ENCODE measurements around the gene PTPN14. TPM values are rescaled to one million over a fixed set of nuclear protein-coding genes. Genes with fewer than 3 reads are reported as not detected.
"Not testable (repeated sequence)": the region's sequence is repeated elsewhere in the genome, so short reads cannot be mapped to it uniquely, and the experiment has no call there.

Gene PTPN14
- total and polyA plus RNA-seq, 5 donors from 2014 or later = 0.02 to 0.10 (median 0.06) TPM; not detected in 2

GRCh38 chr1:214401666-214402065 is 149.7 kb downstream of the PTPN14 start:
- Mint-ChIP-seq H3K9me3 (peaks cover 0 to 4% (median 0%) of the 10 kb centered on the region in 7 donors), H3K4me1 (peaks cover 0 to 9% (median 1%) of the 10 kb centered on the region in 4 donors), H3K4me3 (no peak overlapping the region), H3K36me3 (no peaks in the 10 kb centered on the region), H3K27me3 (peaks cover 15% of the 10 kb centered on the region), H3K27ac (no peak overlapping the region)
- Histone ChIP-seq H3K27me3 (ENCODE audit: control insufficient read depth, insufficient read depth, low read length) (peaks cover 4% of the 10 kb centered on the region), H3K27ac (ENCODE audit: insufficient read depth, low read length, poor library complexity, severe bottlenecking) (no peak overlapping the region), H3K4me1 (ENCODE audit: control insufficient read depth, insufficient read depth, low read length, poor library complexity, severe bottlenecking) (no peaks in the 10 kb centered on the region), H3K9me3 (ENCODE audit: control insufficient read depth in 2 of 2, low read length in 2 of 2) (no peaks in the 10 kb centered on the region), H3K4me3 (ENCODE audit: low read depth, low read length) (no peak overlapping the region), H3K36me3 (ENCODE audit: control insufficient read depth, insufficient read depth, low read length) (no peaks in the 10 kb centered on the region)
- ATAC-seq (ENCODE audit: low read depth in 2 of 2) (no peak), DNase-seq (no peak)

- Histone ChIP-seq H3K4me1 (ENCODE audit: control insufficient read depth, insufficient read depth, low read length, poor library complexity, severe bottlenecking) (no peaks in the 10 kb centered on the region), H3K27me3 (ENCODE audit: control insufficient read depth, insufficient read depth, low read length) (peaks cover 4% of the 10 kb centered on the region), H3K4me3 (ENCODE audit: low read depth, low read length) (no peak overlapping the region), H3K27ac (ENCODE audit: insufficient read depth, low read length, poor library complexity, severe bottlenecking) (no peak overlapping the region), H3K36me3 (ENCODE audit: control insufficient read depth, insufficient read depth, low read length) (no peaks in the 10 kb centered on the region), H3K9me3 (ENCODE audit: control insufficient read depth in 2 of 2, low read length in 2 of 2) (no peaks in the 10 kb centered on the region)
- Mint-ChIP-seq H3K27me3 (peaks cover 15% of the 10 kb centered on the region), H3K9me3 (peaks cover 0 to 4% (median 0%) of the 10 kb centered on the region in 7 donors), H3K36me3 (no peaks in the 10 kb centered on the region), H3K4me1 (peaks cover 0 to 13% (median 1%) of the 10 kb centered on the region in 4 donors), H3K27ac (no peak overlapping the region), H3K4me3 (no peak overlapping the region)
- ATAC-seq (ENCODE audit: low read depth in 2 of 2) = no peak
- no peak for DNase-seq
These were observed 151.3 kb downstream of the PTPN14 start for GRCh38 chr1:214400131-214400530.

- Mint-ChIP-seq H3K9me3 (peaks cover 0 to 4% (median 0%) of the 10 kb centered on the region in 7 donors), H3K27me3 (peaks cover 15% of the 10 kb centered on the region), H3K36me3 (no peaks in the 10 kb centered on the region), H3K4me3 (no peak overlapping the region), H3K4me1 (peaks cover 0 to 11% (median 1%) of the 10 kb centered on the region in 4 donors), H3K27ac (no peak overlapping the region)
- Histone ChIP-seq H3K36me3 (ENCODE audit: control insufficient read depth, insufficient read depth, low read length) (no peaks in the 10 kb centered on the region), H3K4me1 (ENCODE audit: control insufficient read depth, insufficient read depth, low read length, poor library complexity, severe bottlenecking) (no peaks in the 10 kb centered on the region), H3K27ac (ENCODE audit: insufficient read depth, low read length, poor library complexity, severe bottlenecking) (no peak overlapping the region), H3K4me3 (ENCODE audit: low read depth, low read length) (no peak overlapping the region), H3K27me3 (ENCODE audit: control insufficient read depth, insufficient read depth, low read length) (peaks cover 4% of the 10 kb centered on the region), H3K9me3 (ENCODE audit: control insufficient read depth in 2 of 2, low read length in 2 of 2) (no peaks in the 10 kb centered on the region)
- ATAC-seq (ENCODE audit: low read depth in 2 of 2) (no peak), DNase-seq (no peak)
These were observed 152.9 kb downstream of the PTPN14 start for GRCh38 chr1:214398490-214398889.

GRCh38 chr1:214397497-214397896 is 153.9 kb downstream of the PTPN14 start:
- H3K4me3 ChIP-seq (ENCODE audit: low read depth, low read length) = no peak overlapping the region
- peaks cover 4% of the 10 kb centered on the region for H3K27me3 ChIP-seq (ENCODE audit: control insufficient read depth, insufficient read depth, low read length)
- DNase-seq (peak in 1 of 3 donors; percentile 85), ATAC-seq (ENCODE audit: low read depth in 2 of 2) (no peak)
- H3K4me1 Mint-ChIP-seq = peaks cover 0 to 11% (median 1%) of the 10 kb centered on the region in 4 donors
- H3K27ac ChIP-seq (ENCODE audit: insufficient read depth, low read length, poor library complexity, severe bottlenecking) = no peak overlapping the region
- H3K36me3 Mint-ChIP-seq = no peaks in the 10 kb centered on the region
- H3K9me3 Mint-ChIP-seq = peaks cover 0 to 4% (median 0%) of the 10 kb centered on the region in 7 donors
- H3K4me3 Mint-ChIP-seq = no peak overlapping the region
- H3K36me3 ChIP-seq (ENCODE audit: control insufficient read depth, insufficient read depth, low read length) = no peaks in the 10 kb centered on the region
- H3K9me3 ChIP-seq (ENCODE audit: control insufficient read depth in 2 of 2, low read length in 2 of 2) = no peaks in the 10 kb centered on the region
- peaks cover 15% of the 10 kb centered on the region for H3K27me3 Mint-ChIP-seq
- H3K4me1 ChIP-seq (ENCODE audit: control insufficient read depth, insufficient read depth, low read length, poor library complexity, severe bottlenecking) = no peaks in the 10 kb centered on the region
- H3K27ac Mint-ChIP-seq = no peak overlapping the region

- no peaks in the 10 kb centered on the region for H3K36me3 Mint-ChIP-seq
- peaks cover 0 to 4% (median 0%) of the 10 kb centered on the region in 7 donors for H3K9me3 Mint-ChIP-seq
- no peak overlapping the region for H3K4me3 ChIP-seq (ENCODE audit: low read depth, low read length)
- ATAC-seq (ENCODE audit: low read depth in 2 of 2) (no peak), DNase-seq (no peak)
- no peaks in the 10 kb centered on the region for H3K9me3 ChIP-seq (ENCODE audit: control insufficient read depth in 2 of 2, low read length in 2 of 2)
- no peaks in the 10 kb centered on the region for H3K36me3 ChIP-seq (ENCODE audit: control insufficient read depth, insufficient read depth, low read length)
- H3K27me3 Mint-ChIP-seq = peaks cover 12% of the 10 kb centered on the region
- H3K4me1 Mint-ChIP-seq = peaks cover 0 to 11% (median 1%) of the 10 kb centered on the region in 4 donors
- no peak overlapping the region for H3K27ac ChIP-seq (ENCODE audit: insufficient read depth, low read length, poor library complexity, severe bottlenecking)
- H3K27ac Mint-ChIP-seq = no peak overlapping the region
- no peaks in the 10 kb centered on the region for H3K4me1 ChIP-seq (ENCODE audit: control insufficient read depth, insufficient read depth, low read length, poor library complexity, severe bottlenecking)
- H3K27me3 ChIP-seq (ENCODE audit: control insufficient read depth, insufficient read depth, low read length) = peaks cover 4% of the 10 kb centered on the region
- no peak overlapping the region for H3K4me3 Mint-ChIP-seq
These were observed 155.1 kb downstream of the PTPN14 start for GRCh38 chr1:214396330-214396729.

GRCh38 chr1:214394569-214394968 is 156.8 kb downstream of the PTPN14 start:
- not testable (repeated sequence) for H3K9me3 Mint-ChIP-seq; H3K27ac Mint-ChIP-seq; H3K27ac ChIP-seq (ENCODE audit: insufficient read depth, low read length, poor library complexity, severe bottlenecking)

GRCh38 chr1:214393086-214393485 is 158.3 kb downstream of the PTPN14 start:
- Mint-ChIP-seq H3K36me3 (no peaks in the 10 kb centered on the region), H3K4me3 (no peak overlapping the region), H3K4me1 (peaks cover 0 to 11% (median 1%) of the 10 kb centered on the region in 4 donors), H3K9me3 (peaks cover 0 to 3% (median 0%) of the 10 kb centered on the region in 7 donors), H3K27me3 (no peaks in the 10 kb centered on the region), H3K27ac (no peak overlapping the region)
- Histone ChIP-seq H3K9me3 (ENCODE audit: control insufficient read depth in 2 of 2, low read length in 2 of 2) (no peaks in the 10 kb centered on the region), H3K4me3 (ENCODE audit: low read depth, low read length) (no peak overlapping the region), H3K36me3 (ENCODE audit: control insufficient read depth, insufficient read depth, low read length) (no peaks in the 10 kb centered on the region), H3K27ac (ENCODE audit: insufficient read depth, low read length, poor library complexity, severe bottlenecking) (no peak overlapping the region), H3K27me3 (ENCODE audit: control insufficient read depth, insufficient read depth, low read length) (no peaks in the 10 kb centered on the region), H3K4me1 (ENCODE audit: control insufficient read depth, insufficient read depth, low read length, poor library complexity, severe bottlenecking) (no peaks in the 10 kb centered on the region)
- no peak for ATAC-seq (ENCODE audit: low read depth in 2 of 2)
- no peak for DNase-seq

More at GRCh38 chr1:214394569-214394968, 156.8 kb downstream of the PTPN14 start:
- H3K4me3 ChIP-seq (ENCODE audit: low read depth, low read length); ATAC-seq (ENCODE audit: low read depth in 2 of 2); H3K9me3 ChIP-seq (ENCODE audit: control insufficient read depth in 2 of 2, low read length in 2 of 2); H3K27me3 Mint-ChIP-seq; H3K27me3 ChIP-seq (ENCODE audit: control insufficient read depth, insufficient read depth, low read length); H3K4me1 ChIP-seq (ENCODE audit: control insufficient read depth, insufficient read depth, low read length, poor library complexity, severe bottlenecking); DNase-seq; H3K36me3 Mint-ChIP-seq; H3K4me3 Mint-ChIP-seq; H3K36me3 ChIP-seq (ENCODE audit: control insufficient read depth, insufficient read depth, low read length): not testable (repeated sequence)
- peaks cover 0 to 11% (median 1%) of the 10 kb centered on the region in 4 donors for H3K4me1 Mint-ChIP-seq

GRCh38 chr1:214391873-214392645 is 159.3 kb downstream of the PTPN14 start:
- Histone ChIP-seq H3K27ac (ENCODE audit: insufficient read depth, low read length, poor library complexity, severe bottlenecking) (no peak overlapping the region), H3K4me3 (ENCODE audit: low read depth, low read length) (no peak overlapping the region), H3K27me3 (ENCODE audit: control insufficient read depth, insufficient read depth, low read length) (no peaks in the 10 kb centered on the region), H3K4me1 (ENCODE audit: control insufficient read depth, insufficient read depth, low read length, poor library complexity, severe bottlenecking) (no peaks in the 10 kb centered on the region), H3K9me3 (ENCODE audit: control insufficient read depth in 2 of 2, low read length in 2 of 2) (no peaks in the 10 kb centered on the region), H3K36me3 (ENCODE audit: control insufficient read depth, insufficient read depth, low read length) (no peaks in the 10 kb centered on the region)
- Mint-ChIP-seq H3K36me3 (no peaks in the 10 kb centered on the region), H3K27ac (peak overlapping the region in 1 of 3 donors; percentile 16), H3K4me3 (no peak overlapping the region), H3K27me3 (no peaks in the 10 kb centered on the region), H3K9me3 (no peaks in the 10 kb centered on the region), H3K4me1 (peaks cover 0 to 8% (median under 1%) of the 10 kb centered on the region in 4 donors)
- ATAC-seq (ENCODE audit: low read depth in 2 of 2) (no peak), DNase-seq (no peak)
